HUES6 (cell line): ENCODE data around the gene DMD.

Experiments
- H3K27ac ChIP-seq: 2 replicates; pipeline ENCODE4 v1.7.0; 2013; ENCODE audit warnings: low read depth, mild to moderate bottlenecking, low read length, inconsistent platforms
- H3K27me3 ChIP-seq: 2 replicates; pipeline ENCODE4 v1.6.1; 2013; ENCODE audit warnings: low read length; ENCODE audit not compliant: control insufficient read depth, insufficient read depth
- H3K36me3 ChIP-seq: 2 replicates; pipeline ENCODE4 v1.6.1; 2013; ENCODE audit warnings: low read length; ENCODE audit not compliant: control insufficient read depth, insufficient read depth
- H3K4me1 ChIP-seq: 2 replicates; pipeline ENCODE4 v1.6.1; 2013; ENCODE audit warnings: low read length; ENCODE audit not compliant: control insufficient read depth, insufficient read depth
- H3K4me3 ChIP-seq: 2 replicates; pipeline ENCODE4 v1.5.1; 2013; ENCODE audit warnings: low read depth, low read length
- H3K9ac ChIP-seq: one replicate; pipeline ENCODE4 v1.6.1; 2013; ENCODE audit warnings: mild to moderate bottlenecking, low read length
- H3K9me3 ChIP-seq: 2 replicates; pipeline ENCODE4 v1.6.1; 2013; ENCODE audit warnings: low read depth, low read length; ENCODE audit not compliant: control insufficient read depth, insufficient read depth

The DMD gene

GRCh38 chrX:31185884-31186283 is 2025.5 kb downstream of the DMD start:
- Histone ChIP-seq H3K27me3 (no peaks in the 10 kb centered on the region), H3K9ac (no peak overlapping the region), H3K27ac (no peak overlapping the region), H3K36me3 (no peaks in the 10 kb centered on the region), H3K9me3 (no peaks in the 10 kb centered on the region), H3K4me1 (no peaks in the 10 kb centered on the region), H3K4me3 (no peak overlapping the region)

DNA sequence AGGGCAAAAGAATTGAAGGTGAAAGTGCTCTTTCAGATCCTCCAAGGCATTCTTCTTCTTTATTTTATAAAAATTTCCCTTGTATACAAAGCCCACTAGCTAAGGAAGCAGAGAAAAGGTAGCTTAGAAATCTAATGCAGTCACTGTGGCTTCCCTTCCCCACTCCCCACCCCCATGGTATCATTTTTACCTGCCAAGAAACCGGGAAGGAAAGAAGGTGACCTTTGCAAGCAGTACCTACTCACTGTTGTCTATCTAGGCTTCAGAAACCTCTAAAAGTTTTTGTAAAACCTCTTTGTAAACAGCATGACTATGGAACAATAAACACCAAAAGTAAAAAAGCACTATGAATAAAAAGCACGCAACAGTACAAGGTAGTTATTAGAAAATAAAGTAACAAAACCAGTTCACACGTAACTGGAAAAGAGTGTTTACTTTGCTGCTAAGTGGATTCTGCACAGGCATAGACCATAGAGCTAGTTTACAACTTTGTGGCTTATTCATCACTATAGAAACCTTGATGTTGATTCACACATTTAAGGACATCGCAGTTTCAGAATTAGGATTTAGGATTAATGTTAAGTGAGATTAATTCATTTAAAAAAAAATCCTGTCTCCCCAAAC is 2029.9 kb downstream of the DMD start:
- H3K27ac ChIP-seq, result no peak overlapping the region
- H3K9me3 ChIP-seq, result 0 out of 2 replicates have a peak, but pooled peaks cover 2% of the 10 kb centered on the region
- H3K4me1 ChIP-seq, result no peaks in the 10 kb centered on the region
- no peaks in the 10 kb centered on the region for H3K27me3 ChIP-seq
- no peak overlapping the region for H3K9ac ChIP-seq
- no peaks in the 10 kb centered on the region for H3K36me3 ChIP-seq
- H3K4me3 ChIP-seq, result no peak overlapping the region

DNA sequence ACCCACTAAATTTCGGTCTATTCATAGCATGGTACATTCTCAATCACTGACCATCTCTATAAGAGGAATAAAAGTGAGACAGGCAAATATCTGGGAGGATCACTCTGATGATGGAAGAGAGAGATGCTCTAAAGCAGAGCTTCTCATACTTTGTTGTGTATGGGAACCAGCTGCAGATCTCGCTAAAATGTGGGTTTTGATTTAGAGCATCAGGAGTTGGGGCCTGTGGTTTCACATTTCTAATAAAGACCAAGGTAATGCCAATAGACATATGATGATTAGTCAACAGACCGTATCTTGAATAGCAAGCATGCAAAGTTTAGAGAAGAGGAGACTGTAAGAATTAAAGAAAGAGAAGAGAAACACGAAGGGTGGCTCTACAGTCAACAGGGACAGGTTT is 2032.1 kb downstream of the DMD start:
- Histone ChIP-seq H3K27ac (no peak overlapping the region), H3K36me3 (no peaks in the 10 kb centered on the region), H3K9ac (no peak overlapping the region), H3K27me3 (no peaks in the 10 kb centered on the region), H3K9me3 (0 out of 2 replicates have a peak, but pooled peaks cover 2% of the 10 kb centered on the region), H3K4me3 (no peak overlapping the region), H3K4me1 (no peaks in the 10 kb centered on the region)

- no peaks in the 10 kb centered on the region for H3K36me3 ChIP-seq
- 0 out of 2 replicates have a peak, but pooled peaks cover 2% of the 10 kb centered on the region for H3K9me3 ChIP-seq
- H3K9ac ChIP-seq, result no peak overlapping the region
- no peaks in the 10 kb centered on the region for H3K27me3 ChIP-seq
- no peak overlapping the region for H3K4me3 ChIP-seq
- H3K27ac ChIP-seq, result no peak overlapping the region
- H3K4me1 ChIP-seq, result no peaks in the 10 kb centered on the region
Observed at GRCh38 chrX:31178769-31179125, 2032.6 kb downstream of the DMD start.

GRCh38 chrX:31178064-31178768 is 2033.1 kb downstream of the DMD start:
- Histone ChIP-seq H3K4me3 (no peak overlapping the region), H3K9me3 (0 out of 2 replicates have a peak, but pooled peaks cover 2% of the 10 kb centered on the region), H3K9ac (no peak overlapping the region), H3K4me1 (no peaks in the 10 kb centered on the region), H3K27me3 (no peaks in the 10 kb centered on the region), H3K27ac (no peak overlapping the region), H3K36me3 (no peaks in the 10 kb centered on the region)

DNA sequence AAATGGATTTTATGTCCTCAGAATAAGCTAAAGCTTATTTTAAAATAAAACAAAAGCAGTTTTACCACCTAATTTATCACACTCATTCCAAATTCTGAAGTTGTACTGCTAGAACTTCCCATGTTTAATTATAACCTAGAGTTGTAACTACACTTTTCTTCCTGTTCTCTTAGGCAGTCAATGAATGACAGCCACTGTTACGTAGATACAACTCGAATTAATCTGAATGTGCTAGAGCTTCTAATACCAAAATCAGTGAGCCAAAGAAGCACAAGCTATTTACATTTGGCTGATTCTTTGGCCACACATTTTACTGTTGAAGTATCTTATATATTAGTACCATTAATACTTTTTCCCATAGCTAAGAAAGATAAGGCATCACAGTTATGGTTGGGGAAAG is 2040.6 kb downstream of the DMD start:
- Histone ChIP-seq H3K4me3 (no peak overlapping the region), H3K36me3 (peaks cover 3% of the 10 kb centered on the region; the same call in 1 of the 2 replicates), H3K27ac (no peak overlapping the region), H3K9ac (no peak overlapping the region), H3K27me3 (no peaks in the 10 kb centered on the region; the same call in 1 of the 2 replicates), H3K4me1 (0 out of 2 replicates have a peak, but pooled peaks cover 8% of the 10 kb centered on the region), H3K9me3 (no peaks in the 10 kb centered on the region)

DNA sequence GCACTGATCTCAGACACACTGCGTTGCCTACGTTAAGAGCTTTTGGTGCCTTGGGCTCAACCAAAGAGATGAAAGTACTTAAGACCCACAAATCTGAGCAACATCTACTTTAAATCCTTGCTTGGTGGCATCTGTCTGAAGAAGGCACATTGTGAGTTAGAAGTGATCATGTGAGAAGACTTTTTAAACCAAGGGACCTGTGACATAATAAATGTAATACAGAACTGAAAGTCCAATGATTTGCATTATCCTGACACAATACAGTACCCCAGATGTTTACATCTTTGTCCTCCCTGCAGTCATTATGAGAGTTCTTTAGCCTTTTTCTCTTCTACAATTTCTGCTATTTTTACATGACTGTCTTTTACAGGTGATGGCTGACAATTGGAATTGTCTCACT is 2042.8 kb downstream of the DMD start:
- no peaks in the 10 kb centered on the region; the same call in 1 of the 2 replicates for H3K27me3 ChIP-seq
- 0 out of 2 replicates have a peak, but pooled peaks cover 8% of the 10 kb centered on the region for H3K4me1 ChIP-seq

GRCh38 chrX:31166832-31167231 is 2044.5 kb downstream of the DMD start:
- Histone ChIP-seq H3K4me1 (0 out of 2 replicates have a peak, but pooled peaks cover 8% of the 10 kb centered on the region), H3K4me3 (no peak overlapping the region), H3K9me3 (0 out of 2 replicates have a peak, but pooled peaks cover 3% of the 10 kb centered on the region), H3K27ac (no peak overlapping the region), H3K36me3 (peaks cover 3% of the 10 kb centered on the region; the same call in 1 of the 2 replicates), H3K9ac (no peak overlapping the region), H3K27me3 (no peaks in the 10 kb centered on the region; the same call in 1 of the 2 replicates)

More for the DNA sequence above, 2042.8 kb downstream of the DMD start:
- Histone ChIP-seq H3K9ac (no peak overlapping the region), H3K4me3 (no peak overlapping the region), H3K27ac (no peak overlapping the region), H3K36me3 (peaks cover 3% of the 10 kb centered on the region; the same call in 1 of the 2 replicates), H3K9me3 (0 out of 2 replicates have a peak, but pooled peaks cover 3% of the 10 kb centered on the region)

DNA sequence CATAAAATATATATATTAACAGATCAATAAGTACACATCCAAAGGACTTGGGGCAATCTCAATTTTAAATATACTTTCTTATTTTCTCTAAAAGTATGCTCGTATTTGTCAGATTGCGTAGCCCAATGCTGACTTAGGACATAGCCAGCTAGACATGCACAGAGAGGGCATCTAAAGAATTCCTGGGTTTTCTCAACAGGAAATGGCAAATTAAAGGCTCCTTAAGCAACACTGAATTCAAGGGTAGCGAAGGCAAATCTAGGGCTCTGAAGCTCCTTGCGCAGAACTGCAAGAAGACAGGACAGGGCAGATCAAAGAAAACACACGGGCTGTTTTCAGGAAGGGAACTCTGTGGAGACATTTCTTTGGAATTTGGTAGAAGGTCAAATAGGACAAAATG is 2044.9 kb downstream of the DMD start:
- H3K4me3 ChIP-seq, result no peak overlapping the region
- H3K27me3 ChIP-seq, result no peaks in the 10 kb centered on the region; the same call in 1 of the 2 replicates
- H3K36me3 ChIP-seq, result peaks cover 3% of the 10 kb centered on the region; the same call in 1 of the 2 replicates
- H3K27ac ChIP-seq, result no peak overlapping the region
- 0 out of 2 replicates have a peak, but pooled peaks cover 8% of the 10 kb centered on the region for H3K4me1 ChIP-seq
- H3K9me3 ChIP-seq, result 0 out of 2 replicates have a peak, but pooled peaks cover 3% of the 10 kb centered on the region
- H3K9ac ChIP-seq, result no peak overlapping the region

DNA sequence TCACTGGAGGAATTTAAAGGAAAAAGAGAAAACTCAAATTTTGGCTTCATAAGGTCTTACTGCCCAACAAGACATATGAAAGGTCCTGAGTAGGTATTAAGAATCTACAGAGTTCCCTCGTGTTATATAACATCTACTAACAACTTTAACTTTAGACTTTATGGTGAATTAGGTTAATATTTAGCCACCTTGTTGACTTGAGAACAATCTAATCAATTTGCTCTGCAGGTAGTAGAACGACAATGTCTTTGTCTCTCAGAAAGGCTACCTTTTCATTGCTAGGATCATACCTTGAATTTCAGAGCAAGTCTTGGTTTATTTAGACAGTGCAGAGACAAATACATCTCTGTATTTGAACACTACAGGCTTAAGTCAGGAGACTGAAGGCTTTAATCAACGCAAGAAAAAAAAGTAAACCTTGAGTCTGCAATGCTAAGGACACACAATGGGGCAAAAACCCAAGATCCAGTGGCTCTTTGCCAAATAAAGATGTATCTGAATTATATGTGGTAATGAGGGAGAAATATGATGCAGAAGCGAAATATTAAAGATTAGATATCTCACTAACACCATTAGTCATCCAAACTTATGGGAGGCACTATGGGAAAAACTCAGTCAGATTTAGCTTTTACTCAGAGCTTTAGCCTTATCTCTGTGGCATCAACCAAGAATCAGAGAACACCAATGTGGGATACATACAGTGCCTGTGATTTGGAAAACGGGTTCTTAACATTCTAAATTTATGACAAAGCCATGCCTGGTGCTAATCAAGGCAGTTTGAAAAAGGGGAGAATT is 2045.9 kb downstream of the DMD start:
- H3K27ac ChIP-seq, result no peak overlapping the region
- H3K4me1 ChIP-seq, result 0 out of 2 replicates have a peak, but pooled peaks cover 8% of the 10 kb centered on the region
- 0 out of 2 replicates have a peak, but pooled peaks cover 3% of the 10 kb centered on the region for H3K9me3 ChIP-seq
- H3K36me3 ChIP-seq, result peaks cover 3% of the 10 kb centered on the region; the same call in 1 of the 2 replicates
- H3K9ac ChIP-seq, result no peak overlapping the region
- H3K4me3 ChIP-seq, result no peak overlapping the region
- H3K27me3 ChIP-seq, result no peaks in the 10 kb centered on the region; the same call in 1 of the 2 replicates
